Testis (tissue), 2 donors: ENCODE measurements around the gene TRIM41.

Experiments
- POLR2A ChIP-seq: fragments of 450-650 bp; IDR thresholded peaks from one replicate; pipeline ENCODE4 v1.6.1; 2017; ENCODE audit warnings: antibody characterized with exemption, mild to moderate bottlenecking, moderate library complexity
- TF ChIP-seq, protein P1 (sequence below), 3 experiments: fragments of 450-650 bp in 2 of 3; fragments of 200-600 bp in 1 of 3; sonication (generic) in 1 of 3; IDR thresholded peaks; one replicate each; pipeline ENCODE4 v1.5.1; 2016 to 2019; ENCODE audit warnings: antibody characterized with exemption in 3 of 3, mild to moderate bottlenecking in 2 of 3, moderate library complexity in 1 of 3

- TF ChIP-seq POLR2A, result no peak
- TF ChIP-seq, protein P1, sequence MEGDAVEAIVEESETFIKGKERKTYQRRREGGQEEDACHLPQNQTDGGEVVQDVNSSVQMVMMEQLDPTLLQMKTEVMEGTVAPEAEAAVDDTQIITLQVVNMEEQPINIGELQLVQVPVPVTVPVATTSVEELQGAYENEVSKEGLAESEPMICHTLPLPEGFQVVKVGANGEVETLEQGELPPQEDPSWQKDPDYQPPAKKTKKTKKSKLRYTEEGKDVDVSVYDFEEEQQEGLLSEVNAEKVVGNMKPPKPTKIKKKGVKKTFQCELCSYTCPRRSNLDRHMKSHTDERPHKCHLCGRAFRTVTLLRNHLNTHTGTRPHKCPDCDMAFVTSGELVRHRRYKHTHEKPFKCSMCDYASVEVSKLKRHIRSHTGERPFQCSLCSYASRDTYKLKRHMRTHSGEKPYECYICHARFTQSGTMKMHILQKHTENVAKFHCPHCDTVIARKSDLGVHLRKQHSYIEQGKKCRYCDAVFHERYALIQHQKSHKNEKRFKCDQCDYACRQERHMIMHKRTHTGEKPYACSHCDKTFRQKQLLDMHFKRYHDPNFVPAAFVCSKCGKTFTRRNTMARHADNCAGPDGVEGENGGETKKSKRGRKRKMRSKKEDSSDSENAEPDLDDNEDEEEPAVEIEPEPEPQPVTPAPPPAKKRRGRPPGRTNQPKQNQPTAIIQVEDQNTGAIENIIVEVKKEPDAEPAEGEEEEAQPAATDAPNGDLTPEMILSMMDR (IDR thresholded peaks at IDR 0.05), result no peak
Observed at GRCh38 chr5:181241393-181241975, 18.4 kb downstream of the TRIM41 start.
